Stimulated activated naive CD8-positive, alpha-beta T cell treated with anti-CD3 and anti-CD28 coated beads, Interleukin-15, amount 100 ng/mL, for 72 hours (primary cell): Measurements from ENCODE around the gene TMUB1.

Experiments
- ATAC-seq: fragments of 150-1000 bp; cut with Tn5 transposase; 2 replicates; pipeline ENCODE4 v1.10.0; 2021; ENCODE audit warnings: mild to moderate bottlenecking, moderate library complexity
- DNase-seq, 2 donors: peaks; one replicate each; pipeline ENCODE4 v3.0.0; 2021 to 2022
- H3K27ac Mint-ChIP-seq, 2 donors: one replicate each; pipeline ENCODE4 v1.8.0; 2022; ENCODE audit warnings: mild to moderate bottlenecking in 2 of 2, mixed read lengths in 2 of 2, moderate library complexity in 2 of 2
- H3K27me3 Mint-ChIP-seq: one replicate; pipeline ENCODE4 v1.8.0; 2022; ENCODE audit warnings: mixed read lengths
- H3K4me1 Mint-ChIP-seq: one replicate; pipeline ENCODE4 v1.8.0; 2022; ENCODE audit warnings: mild to moderate bottlenecking, mixed read lengths
- H3K4me3 Mint-ChIP-seq, 2 donors: one replicate each; pipeline ENCODE4 v1.8.0; 2022; ENCODE audit warnings: mild to moderate bottlenecking in 2 of 2, mixed read lengths in 2 of 2, moderate library complexity in 1 of 2
- H3K9me3 Mint-ChIP-seq, 2 donors: one replicate each; pipeline ENCODE4 v1.8.0; 2022; ENCODE audit warnings: mixed read lengths in 2 of 2

The TMUB1 gene, protein sequence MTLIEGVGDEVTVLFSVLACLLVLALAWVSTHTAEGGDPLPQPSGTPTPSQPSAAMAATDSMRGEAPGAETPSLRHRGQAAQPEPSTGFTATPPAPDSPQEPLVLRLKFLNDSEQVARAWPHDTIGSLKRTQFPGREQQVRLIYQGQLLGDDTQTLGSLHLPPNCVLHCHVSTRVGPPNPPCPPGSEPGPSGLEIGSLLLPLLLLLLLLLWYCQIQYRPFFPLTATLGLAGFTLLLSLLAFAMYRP

GRCh38 chr7:151083071-151083823 is at the start of gene TMUB1:
TSS of gene TMUB1 (minus strand) at chr7:151083493. CDS start at chr7:151082563, 930 bp downstream.
- peak within 1 kb of the TSS; percentile 3 to 97 for H3K27ac Mint-ChIP-seq
- peaks cover 65% of the 10 kb centered on the region for H3K4me1 Mint-ChIP-seq
- H3K9me3 Mint-ChIP-seq: no peaks in the 10 kb centered on the region
- peaks cover 18% of the 10 kb centered on the region for H3K27me3 Mint-ChIP-seq
- peak; percentile 77 to 82 for DNase-seq
- peak within 1 kb of the TSS; percentile 96 to 99 for H3K4me3 Mint-ChIP-seq
- peak; percentile 66 for ATAC-seq

DNA sequence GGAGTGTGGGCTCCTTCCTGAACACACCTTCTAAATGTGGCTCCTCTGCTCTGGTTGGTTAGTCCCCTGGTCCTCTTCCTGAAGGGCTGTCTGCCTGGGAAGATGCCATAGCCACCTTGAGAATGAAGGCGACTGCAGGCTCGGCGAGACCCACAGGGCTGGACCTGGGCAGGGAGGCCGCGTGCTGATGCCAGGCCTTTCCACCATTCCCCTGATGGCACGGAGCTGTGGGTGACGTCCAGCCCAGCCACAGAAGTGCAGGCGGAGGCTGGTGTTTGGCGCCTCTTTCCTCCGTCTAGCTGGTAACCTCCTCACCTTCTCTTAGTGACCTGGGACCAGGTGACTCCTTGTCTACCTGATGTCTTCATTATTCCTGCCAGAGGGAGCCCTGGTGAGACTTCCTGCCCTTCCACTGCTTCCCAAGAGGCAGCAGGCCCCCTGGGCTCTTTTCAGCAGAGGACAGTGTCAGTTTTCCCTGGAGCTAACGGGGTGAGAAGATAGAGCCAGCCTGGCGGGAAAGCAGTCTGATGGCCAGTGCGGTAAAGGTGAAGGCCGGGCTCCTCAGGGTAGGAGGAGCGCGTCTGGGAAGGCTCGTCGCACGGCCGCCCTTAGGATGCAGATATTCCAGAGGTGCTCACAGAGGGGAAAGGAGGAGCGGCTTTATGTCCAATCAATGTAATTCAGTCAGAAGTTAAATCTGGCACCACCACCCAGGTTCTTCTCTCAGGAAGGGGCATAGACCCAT is 49.3 kb upstream of the TMUB1 start:
- no peak overlapping the region for H3K4me3 Mint-ChIP-seq

DNA sequence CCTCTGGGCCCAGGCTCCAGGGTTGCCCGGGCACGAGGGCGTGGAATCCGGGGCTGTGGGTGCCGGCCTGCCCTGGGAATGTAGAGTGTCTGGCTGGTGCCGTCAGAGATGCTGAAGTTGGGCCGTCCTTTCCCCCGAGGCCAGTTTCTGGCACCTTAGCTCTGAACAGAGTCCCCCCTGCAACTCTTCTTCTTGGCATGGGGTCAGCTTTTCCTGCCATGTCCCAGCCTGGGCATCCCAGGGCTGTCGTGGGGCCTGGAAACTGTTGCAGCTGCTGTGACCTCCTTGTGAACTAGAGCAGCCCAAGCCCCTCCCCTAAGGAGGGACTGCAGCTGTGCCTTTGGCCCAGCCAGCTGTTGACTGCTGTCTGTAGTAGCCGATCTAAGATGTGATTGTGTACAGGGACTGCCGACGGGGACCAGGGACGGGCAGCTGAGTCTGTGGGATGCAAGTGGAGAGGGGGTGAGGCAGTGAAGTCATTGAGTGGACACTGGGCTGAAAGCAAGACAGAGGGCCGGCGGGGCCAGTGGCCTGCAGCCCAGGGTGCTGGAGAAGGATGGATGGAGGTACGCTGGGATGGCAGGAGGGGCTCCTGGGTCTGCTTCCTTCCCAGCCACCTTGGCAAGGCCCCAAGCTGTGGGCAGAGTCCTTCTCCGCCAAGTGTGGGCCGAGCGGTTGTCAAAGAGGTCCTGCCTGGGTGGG is 48.5 kb upstream of the TMUB1 start:
- Mint-ChIP-seq H3K27ac (peak overlapping the region in 1 of 2 donors; percentile 73), H3K9me3 (no peaks in the 10 kb centered on the region), H3K4me1 (no peaks in the 10 kb centered on the region), H3K4me3 (no peak overlapping the region), H3K27me3 (no peaks in the 10 kb centered on the region)
- ATAC-seq (no peak), DNase-seq (no peak)

More for the DNA sequence above, 49.3 kb upstream of the TMUB1 start:
- ATAC-seq: no peak
- no peaks in the 10 kb centered on the region for H3K4me1 Mint-ChIP-seq
- H3K27ac Mint-ChIP-seq: peak overlapping the region in 1 of 2 donors; percentile 41
- no peak for DNase-seq
- no peaks in the 10 kb centered on the region for H3K9me3 Mint-ChIP-seq
- H3K27me3 Mint-ChIP-seq: no peaks in the 10 kb centered on the region

DNA sequence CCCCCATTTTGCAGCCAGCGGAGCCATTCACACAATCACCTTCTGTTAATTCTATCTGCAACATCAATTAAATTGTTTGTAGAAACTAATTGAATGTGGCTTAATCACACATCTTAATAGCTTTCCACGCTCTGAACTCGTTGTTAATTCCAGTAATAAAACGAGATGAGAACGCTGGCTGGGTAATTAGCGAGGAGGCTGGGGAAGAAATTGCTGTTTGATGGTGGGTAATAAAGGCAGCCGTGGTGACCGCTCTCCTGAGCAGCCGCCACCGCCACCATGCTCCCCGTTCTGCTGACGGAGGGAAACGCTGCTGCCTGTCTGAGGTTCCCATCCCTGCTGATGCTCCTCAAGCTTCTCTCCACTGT is 47.9 kb upstream of the TMUB1 start:
- Mint-ChIP-seq H3K4me3 (no peak overlapping the region), H3K27ac (peak overlapping the region in 1 of 2 donors; percentile 43), H3K9me3 (no peaks in the 10 kb centered on the region), H3K4me1 (no peaks in the 10 kb centered on the region), H3K27me3 (no peaks in the 10 kb centered on the region)
- DNase-seq (no peak), ATAC-seq (no peak)

DNA sequence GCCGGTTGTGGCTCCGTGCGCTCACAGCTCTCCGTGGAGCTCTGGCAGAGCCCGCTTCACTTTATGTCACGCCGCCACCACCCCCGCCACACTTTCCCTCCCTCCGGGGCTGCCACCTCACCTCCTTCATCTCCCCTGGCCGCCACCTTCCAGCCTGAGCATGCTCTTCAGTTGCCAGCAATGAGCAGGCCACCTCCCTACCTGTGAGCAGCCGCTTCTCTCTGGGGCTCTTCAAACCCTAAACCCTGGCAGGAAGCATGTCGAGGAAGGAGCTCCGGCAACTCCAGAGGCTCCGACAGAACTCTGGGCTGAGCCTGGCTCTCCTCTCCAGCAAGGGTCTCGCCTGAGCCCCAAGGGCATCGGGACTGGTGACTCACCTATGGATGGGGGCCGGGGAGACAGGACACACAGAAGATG is 47.5 kb upstream of the TMUB1 start:
- no peak overlapping the region for H3K4me3 Mint-ChIP-seq
- no peak for DNase-seq
- no peaks in the 10 kb centered on the region for H3K27me3 Mint-ChIP-seq
- ATAC-seq: no peak
- no peaks in the 10 kb centered on the region for H3K4me1 Mint-ChIP-seq
- no peaks in the 10 kb centered on the region for H3K9me3 Mint-ChIP-seq
- H3K27ac Mint-ChIP-seq: no peak overlapping the region

GRCh38 chr7:151129960-151130591 is 46.8 kb upstream of the TMUB1 start:
- Mint-ChIP-seq H3K4me3 (no peak overlapping the region), H3K27ac (no peak overlapping the region), H3K4me1 (no peaks in the 10 kb centered on the region), H3K9me3 (no peaks in the 10 kb centered on the region), H3K27me3 (no peaks in the 10 kb centered on the region)
- ATAC-seq (no peak), DNase-seq (no peak)

- no peak for DNase-seq
- ATAC-seq: no peak
- no peak overlapping the region for H3K4me3 Mint-ChIP-seq
- H3K9me3 Mint-ChIP-seq: no peaks in the 10 kb centered on the region
- no peak overlapping the region for H3K27ac Mint-ChIP-seq
- no peaks in the 10 kb centered on the region for H3K4me1 Mint-ChIP-seq
- H3K27me3 Mint-ChIP-seq: no peaks in the 10 kb centered on the region
These were observed 46.0 kb upstream of the TMUB1 start for GRCh38 chr7:151129117-151129959.

- no peak for DNase-seq
- no peaks in the 10 kb centered on the region for H3K9me3 Mint-ChIP-seq
- H3K27ac Mint-ChIP-seq: no peak overlapping the region
- ATAC-seq: no peak
- peaks cover 6% of the 10 kb centered on the region for H3K4me1 Mint-ChIP-seq
- H3K4me3 Mint-ChIP-seq: no peak overlapping the region
- H3K27me3 Mint-ChIP-seq: no peaks in the 10 kb centered on the region
These were observed 45.4 kb upstream of the TMUB1 start for GRCh38 chr7:151128716-151129115.

- Mint-ChIP-seq H3K27ac (no peak overlapping the region), H3K27me3 (no peaks in the 10 kb centered on the region), H3K4me1 (peaks cover 9% of the 10 kb centered on the region), H3K4me3 (no peak overlapping the region), H3K9me3 (no peaks in the 10 kb centered on the region)
- no peak for ATAC-seq
- no peak for DNase-seq
These were observed 44.9 kb upstream of the TMUB1 start for GRCh38 chr7:151128144-151128543.

- Mint-ChIP-seq H3K27me3 (no peaks in the 10 kb centered on the region), H3K9me3 (no peaks in the 10 kb centered on the region), H3K4me1 (peaks cover 9% of the 10 kb centered on the region), H3K4me3 (no peak overlapping the region), H3K27ac (no peak overlapping the region)
- ATAC-seq (no peak), DNase-seq (no peak)
These were observed 43.3 kb upstream of the TMUB1 start for GRCh38 chr7:151126491-151127137.

- no peaks in the 10 kb centered on the region for H3K9me3 Mint-ChIP-seq
- peak overlapping the region in 1 of 2 donors; percentile 48 for H3K4me3 Mint-ChIP-seq
- H3K27me3 Mint-ChIP-seq: no peaks in the 10 kb centered on the region
- DNase-seq: no peak
- no peak for ATAC-seq
- H3K4me1 Mint-ChIP-seq: peaks cover 9% of the 10 kb centered on the region
- no peak overlapping the region for H3K27ac Mint-ChIP-seq
These were observed 42.7 kb upstream of the TMUB1 start for GRCh38 chr7:151125846-151126481.

DNA sequence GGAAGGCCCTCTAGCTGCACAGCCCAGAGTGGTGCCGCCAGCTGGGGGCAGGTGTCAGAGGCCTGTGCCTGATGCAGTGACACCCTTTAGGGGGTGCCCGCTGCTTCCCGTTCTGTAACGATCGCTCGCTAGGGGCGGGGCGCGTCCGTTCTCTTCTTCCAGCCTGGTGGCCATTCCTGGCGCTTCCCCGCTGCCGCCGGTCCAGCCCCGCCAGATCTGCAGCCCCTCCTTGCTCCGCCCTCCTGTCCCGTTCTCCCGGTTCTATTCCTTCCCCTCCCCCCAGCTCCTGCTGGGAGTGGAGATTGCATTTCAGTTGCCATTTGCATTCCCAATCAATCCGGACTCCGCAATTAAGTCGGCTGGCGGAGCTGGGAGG is 42.2 kb upstream of the TMUB1 start:
- Mint-ChIP-seq H3K4me1 (peaks cover 9% of the 10 kb centered on the region), H3K27me3 (no peaks in the 10 kb centered on the region), H3K9me3 (no peaks in the 10 kb centered on the region), H3K27ac (no peak overlapping the region), H3K4me3 (peak overlapping the region in 1 of 2 donors; percentile 48)
- ATAC-seq: no peak
- no peak for DNase-seq

DNA sequence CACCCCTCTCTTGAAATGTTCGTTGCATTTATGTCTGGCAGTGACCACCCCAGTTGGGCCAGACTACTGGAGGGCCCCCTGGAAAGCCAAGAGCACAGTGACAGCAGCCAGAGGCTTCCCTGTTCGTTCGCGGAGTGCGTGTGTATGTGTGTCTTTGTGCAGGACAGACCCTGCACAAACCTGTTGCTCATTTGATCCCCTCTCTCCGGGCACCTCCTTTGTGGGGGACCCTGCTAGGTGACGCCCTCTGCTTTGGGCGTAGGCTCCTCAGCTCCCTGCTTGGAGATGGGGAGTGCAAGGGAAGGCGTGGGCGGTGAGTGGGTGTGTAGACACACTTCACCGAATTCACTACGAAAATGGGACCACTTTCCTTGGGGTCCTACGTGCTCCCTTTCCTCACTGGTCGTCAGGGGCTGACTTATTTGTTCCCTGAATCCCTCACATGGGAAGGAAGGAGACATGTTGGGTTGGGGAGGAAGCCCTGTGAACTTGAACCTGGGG is 41.7 kb upstream of the TMUB1 start:
- no peak for ATAC-seq
- Mint-ChIP-seq H3K4me3 (no peak overlapping the region), H3K9me3 (no peaks in the 10 kb centered on the region), H3K4me1 (peaks cover 9% of the 10 kb centered on the region), H3K27ac (no peak overlapping the region), H3K27me3 (no peaks in the 10 kb centered on the region)
- no peak for DNase-seq
